Skeletal muscle satellite cell (primary cell): ENCODE data around the gene PRKCE.
A peak's percentile ranks its signal among the peaks of the same experiment; 100 is the strongest.

Experiments
- H3K27me3 ChIP-seq: 2 replicates; pipeline ENCODE4 v1.7.0; 2013; ENCODE audit warnings: low read length; ENCODE audit not compliant: control insufficient read depth, insufficient read depth
- H3K36me3 ChIP-seq: 2 replicates; pipeline ENCODE4 v1.7.0; 2013; ENCODE audit warnings: mild to moderate bottlenecking, control low read depth, low read length; ENCODE audit not compliant: insufficient read depth
- H3K4me1 ChIP-seq: 2 replicates; pipeline ENCODE4 v1.7.0; 2013; ENCODE audit warnings: low read length; ENCODE audit not compliant: control insufficient read depth, insufficient read depth
- H3K4me2 ChIP-seq: 2 replicates; pipeline ENCODE4 v1.7.0; 2013; ENCODE audit warnings: mild to moderate bottlenecking, low read length
- H3K4me3 ChIP-seq: 2 replicates; pipeline ENCODE4 v1.7.0; 2013; ENCODE audit warnings: low read length
- H3K9ac ChIP-seq: 2 replicates; pipeline ENCODE4 v1.7.0; 2013; ENCODE audit warnings: mild to moderate bottlenecking, low read depth, low read length, moderate library complexity
- H3K9me3 ChIP-seq: replicated peaks from 2 replicates; pipeline ENCODE4 v1.7.0; 2013; ENCODE audit warnings: mild to moderate bottlenecking, control low read depth, low read length

PRKCE gene

DNA sequence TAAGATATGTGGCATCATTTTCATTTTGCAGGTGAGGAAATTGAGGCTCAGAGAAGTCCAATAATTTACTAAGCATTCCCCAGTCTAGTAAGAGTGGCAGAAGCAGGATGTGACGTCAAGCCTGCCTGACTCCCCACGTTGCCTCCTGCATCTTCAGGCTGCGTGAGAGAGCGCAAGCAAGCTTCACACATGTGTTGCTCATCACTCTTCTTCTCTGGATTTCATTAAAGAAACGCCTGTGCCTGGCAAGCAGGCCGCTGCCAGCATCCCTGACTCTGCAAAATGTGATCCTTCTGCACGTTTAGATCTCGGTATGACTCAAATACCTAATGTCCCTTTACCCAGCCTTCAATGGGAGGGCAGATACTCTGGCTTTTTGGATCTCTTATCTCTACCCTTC lies 96.8 kb downstream of the PRKCE start:
- H3K36me3 ChIP-seq = no peaks in the 10 kb centered on the region
- H3K9me3 ChIP-seq = no peaks in the 10 kb centered on the region
- no peak overlapping the region for H3K4me3 ChIP-seq
- no peak overlapping the region for H3K9ac ChIP-seq
- no peaks in the 10 kb centered on the region for H3K27me3 ChIP-seq
- no peak overlapping the region for H3K4me2 ChIP-seq
- H3K4me1 ChIP-seq = peaks cover 9% of the 10 kb centered on the region

DNA sequence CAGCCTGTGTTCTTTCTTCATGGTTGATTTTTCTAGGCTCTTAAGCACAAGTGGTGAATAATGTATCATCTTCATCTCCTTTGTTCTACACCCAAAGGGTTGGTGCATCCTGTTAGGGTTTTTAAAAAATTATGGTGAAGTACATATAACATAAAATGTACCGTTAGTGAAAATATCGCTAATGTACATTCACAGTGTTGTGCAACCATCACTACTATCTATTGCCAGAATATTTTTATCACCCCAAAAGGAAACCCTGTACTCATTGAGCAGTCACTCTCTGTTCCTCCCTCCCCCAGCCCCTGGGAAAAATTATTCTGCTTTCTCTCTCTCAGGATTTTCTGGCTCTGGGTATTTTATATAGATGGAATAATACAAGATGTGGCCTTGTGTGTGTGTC lies 98.5 kb downstream of the PRKCE start:
- Histone ChIP-seq H3K27me3 (no peaks in the 10 kb centered on the region), H3K4me1 (no peaks in the 10 kb centered on the region), H3K9ac (no peak overlapping the region), H3K9me3 (no peaks in the 10 kb centered on the region), H3K4me3 (no peak overlapping the region), H3K4me2 (no peak overlapping the region), H3K36me3 (no peaks in the 10 kb centered on the region)

DNA sequence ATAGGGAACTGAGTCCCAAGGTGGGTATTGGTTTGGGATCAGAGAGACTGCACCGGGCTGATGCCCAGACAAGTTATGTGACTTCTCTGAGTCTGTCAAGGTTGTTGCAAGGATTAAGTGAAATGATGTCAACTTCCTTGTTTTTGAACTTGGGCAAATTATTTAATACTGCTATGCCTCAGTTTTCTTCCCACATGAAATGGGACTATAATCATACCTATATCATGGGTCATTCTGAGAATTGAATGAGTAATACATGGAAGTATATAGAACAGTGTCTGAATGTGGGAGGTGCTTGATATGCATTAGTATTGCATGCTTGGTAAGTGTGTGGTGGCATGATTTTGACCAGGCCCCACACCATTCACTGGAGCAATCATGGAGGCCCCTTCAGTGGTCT lies 99.0 kb downstream of the PRKCE start:
- Histone ChIP-seq H3K9me3 (no peaks in the 10 kb centered on the region), H3K9ac (no peak overlapping the region), H3K27me3 (no peaks in the 10 kb centered on the region), H3K4me1 (peaks cover 3% of the 10 kb centered on the region), H3K4me3 (no peak overlapping the region), H3K4me2 (no peak overlapping the region), H3K36me3 (no peaks in the 10 kb centered on the region)

DNA sequence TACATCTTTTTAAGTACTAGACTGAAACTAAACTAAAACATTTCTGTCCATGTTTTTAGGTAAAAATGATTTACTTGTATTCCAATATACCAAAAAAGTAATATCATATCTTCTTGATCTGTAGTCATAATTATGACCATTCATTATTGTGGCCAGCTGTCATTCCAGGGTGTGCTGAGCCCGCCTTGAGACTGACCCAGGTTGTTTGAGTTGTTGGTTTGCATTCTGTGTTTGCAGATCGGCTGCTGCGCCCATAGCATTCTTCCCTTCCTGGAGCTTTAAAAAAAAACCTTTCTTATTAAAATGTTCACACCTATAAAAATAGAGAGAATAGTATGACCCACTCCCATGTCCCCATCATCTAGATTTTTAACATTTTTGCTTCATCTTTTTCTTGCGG lies 101.9 kb downstream of the PRKCE start:
- Histone ChIP-seq H3K4me2 (no peak overlapping the region), H3K9ac (no peak overlapping the region), H3K27me3 (no peaks in the 10 kb centered on the region), H3K4me3 (no peak overlapping the region), H3K36me3 (no peaks in the 10 kb centered on the region), H3K9me3 (no peaks in the 10 kb centered on the region), H3K4me1 (peaks cover 11% of the 10 kb centered on the region)

DNA sequence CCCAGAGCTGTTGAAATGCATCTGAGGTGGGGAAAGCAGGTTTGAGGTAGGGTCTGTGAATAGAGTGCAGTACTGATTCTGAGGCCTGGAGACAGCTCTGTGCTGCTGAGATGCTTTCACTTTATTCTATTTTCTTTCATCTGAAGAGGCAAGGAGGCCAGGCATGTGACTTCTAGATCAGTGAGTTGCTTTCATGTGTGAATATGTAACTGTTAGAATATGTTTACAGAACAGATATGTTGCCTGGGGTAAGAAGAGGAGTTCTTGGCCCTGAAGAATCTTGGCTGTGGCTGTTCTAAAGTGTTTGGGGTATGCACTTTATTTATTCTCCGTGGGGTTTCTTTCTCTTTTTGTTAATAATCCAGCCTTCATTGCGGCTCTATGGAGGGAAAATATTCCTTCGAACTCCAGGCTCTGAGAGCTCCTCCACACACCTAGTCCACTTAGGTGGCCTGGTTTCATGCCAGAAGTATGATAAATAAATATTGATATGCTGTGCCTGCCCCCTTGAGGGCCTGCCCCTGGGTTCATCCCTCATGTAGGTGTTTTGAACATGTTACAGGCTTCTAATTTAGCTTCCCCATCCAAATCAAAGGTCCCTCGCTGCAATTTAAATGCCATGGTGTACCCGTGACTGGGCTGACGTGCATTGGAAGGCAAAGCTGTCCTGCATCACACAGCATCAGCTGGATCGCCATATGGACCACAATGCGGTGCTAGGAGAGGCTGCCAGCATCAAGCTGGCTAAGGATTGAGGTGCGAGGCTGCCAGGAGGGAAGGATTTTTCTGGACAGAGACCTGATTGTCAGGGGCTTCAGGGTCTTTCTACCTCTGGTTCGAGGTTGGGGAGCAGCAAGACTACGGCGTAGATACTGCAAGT lies 102.9 kb downstream of the PRKCE start:
- Histone ChIP-seq H3K9me3 (no peaks in the 10 kb centered on the region), H3K4me1 (peaks cover 15% of the 10 kb centered on the region), H3K36me3 (no peaks in the 10 kb centered on the region), H3K9ac (no peak overlapping the region), H3K4me2 (no peak overlapping the region), H3K27me3 (no peaks in the 10 kb centered on the region), H3K4me3 (no peak overlapping the region)

DNA sequence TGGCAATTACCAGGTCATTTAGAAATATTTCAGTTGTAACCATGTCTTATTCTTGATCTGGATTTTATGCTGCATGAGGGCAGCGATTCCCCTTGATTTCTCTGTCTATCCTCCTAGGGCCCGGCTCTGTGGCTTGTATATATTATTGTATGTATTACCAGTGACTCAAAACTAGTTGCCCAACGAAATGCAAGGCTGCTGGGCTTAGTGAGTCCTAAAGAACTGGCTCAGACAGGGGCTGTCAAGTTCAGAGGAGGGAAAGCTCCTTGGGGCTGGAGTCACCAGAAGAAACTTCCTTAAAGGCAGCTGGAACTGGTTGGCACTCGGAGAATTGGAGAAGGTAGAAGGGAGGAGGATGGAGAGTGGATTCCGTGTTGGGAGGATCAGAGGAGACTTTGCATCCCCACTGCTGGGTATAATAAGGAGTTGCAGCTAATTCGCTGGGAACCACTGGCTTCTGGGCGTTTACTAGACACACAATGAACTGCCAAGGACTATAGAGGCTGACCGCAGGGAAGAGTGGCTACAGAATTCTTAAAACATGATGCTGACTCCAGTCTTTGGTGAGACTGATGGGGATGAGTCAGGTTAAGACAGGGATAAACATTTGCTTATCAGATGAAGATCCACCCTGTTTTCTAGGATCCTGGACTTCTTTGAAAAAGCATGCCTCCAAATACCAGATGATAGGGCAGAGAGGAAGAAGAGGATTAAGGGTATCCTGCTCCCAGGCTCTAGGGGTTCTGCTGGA lies 104.3 kb downstream of the PRKCE start:
- Histone ChIP-seq H3K9ac (no peak overlapping the region), H3K36me3 (no peaks in the 10 kb centered on the region), H3K4me3 (no peak overlapping the region), H3K9me3 (no peaks in the 10 kb centered on the region), H3K4me1 (peaks cover 21% of the 10 kb centered on the region), H3K27me3 (no peaks in the 10 kb centered on the region), H3K4me2 (peak overlapping the region; percentile 34)

DNA sequence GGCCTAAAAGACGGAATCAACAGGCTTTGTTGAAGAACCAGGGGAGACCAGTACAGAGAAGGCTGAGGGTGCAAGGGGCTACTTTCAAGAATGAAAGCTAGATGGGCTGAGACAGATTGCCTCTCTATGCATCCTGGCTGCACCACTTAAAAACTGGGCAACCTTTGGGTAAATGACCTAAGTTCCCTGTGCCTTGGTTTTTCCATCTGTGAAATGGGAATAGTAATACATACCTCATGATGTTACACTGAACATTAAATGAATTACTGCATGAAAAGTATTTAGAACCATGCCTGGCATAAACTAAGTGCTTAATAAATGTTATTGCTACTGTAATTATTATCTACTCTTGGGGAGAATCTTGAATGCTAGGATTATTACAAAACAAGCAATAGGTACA lies 106.5 kb downstream of the PRKCE start:
- no peaks in the 10 kb centered on the region for H3K9me3 ChIP-seq
- H3K36me3 ChIP-seq = no peaks in the 10 kb centered on the region
- H3K27me3 ChIP-seq = no peaks in the 10 kb centered on the region
- H3K4me2 ChIP-seq = no peak overlapping the region
- H3K4me1 ChIP-seq = peaks cover 21% of the 10 kb centered on the region
- H3K9ac ChIP-seq = no peak overlapping the region
- H3K4me3 ChIP-seq = no peak overlapping the region

DNA sequence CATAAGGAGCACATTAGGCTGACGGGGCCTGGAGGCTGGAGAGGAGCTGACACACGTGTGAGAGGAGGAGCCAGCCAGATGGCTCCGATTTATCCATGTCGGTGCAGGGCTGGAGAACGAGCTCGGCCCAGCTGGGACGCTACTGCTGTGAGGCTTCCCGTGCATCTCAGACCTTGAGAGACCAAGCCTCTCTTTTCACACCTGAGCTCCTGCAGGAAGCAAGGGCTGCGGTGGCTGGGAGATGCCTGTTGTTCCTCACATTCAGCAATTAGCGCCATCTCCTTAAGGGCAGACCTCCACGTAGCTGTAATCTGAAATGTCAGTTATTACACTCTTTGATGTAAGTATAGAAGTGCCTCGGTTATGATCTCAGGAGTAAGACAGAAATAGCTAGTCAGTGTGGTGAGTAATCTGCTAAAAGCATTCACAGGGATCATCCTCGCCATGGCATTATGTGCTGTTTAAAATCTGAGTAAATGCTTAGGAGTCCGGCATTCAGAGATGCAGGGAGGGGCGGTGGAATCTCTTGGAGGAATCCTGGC lies 107.9 kb downstream of the PRKCE start:
- peaks cover 21% of the 10 kb centered on the region for H3K4me1 ChIP-seq
- H3K9me3 ChIP-seq = no peaks in the 10 kb centered on the region
- H3K36me3 ChIP-seq = no peaks in the 10 kb centered on the region
- H3K9ac ChIP-seq = no peak overlapping the region
- H3K4me2 ChIP-seq = peak overlapping the region; percentile 39
- no peaks in the 10 kb centered on the region for H3K27me3 ChIP-seq
- H3K4me3 ChIP-seq = no peak overlapping the region

DNA sequence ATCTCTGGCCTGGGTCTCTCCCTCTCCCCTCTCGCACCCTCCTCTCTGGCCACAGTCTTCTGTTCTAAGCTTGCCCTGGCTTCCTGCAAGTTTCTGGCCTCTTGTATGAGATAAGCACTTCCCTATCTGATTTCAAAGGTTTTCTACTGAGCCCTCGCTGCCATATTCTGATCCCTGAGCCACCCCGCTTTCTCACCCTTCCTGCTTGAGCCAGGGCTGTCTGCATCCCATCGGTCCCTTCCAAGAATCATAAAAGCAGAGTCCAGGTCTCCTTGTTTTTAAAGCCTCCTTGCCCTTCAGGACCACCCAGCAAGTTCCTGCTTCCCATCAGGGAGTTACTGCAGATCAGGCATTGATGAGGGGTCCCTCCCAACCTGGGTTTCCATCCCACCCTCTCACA lies 110.2 kb downstream of the PRKCE start:
- no peak overlapping the region for H3K4me2 ChIP-seq
- no peaks in the 10 kb centered on the region for H3K9me3 ChIP-seq
- H3K4me1 ChIP-seq = peaks cover 9% of the 10 kb centered on the region

DNA sequence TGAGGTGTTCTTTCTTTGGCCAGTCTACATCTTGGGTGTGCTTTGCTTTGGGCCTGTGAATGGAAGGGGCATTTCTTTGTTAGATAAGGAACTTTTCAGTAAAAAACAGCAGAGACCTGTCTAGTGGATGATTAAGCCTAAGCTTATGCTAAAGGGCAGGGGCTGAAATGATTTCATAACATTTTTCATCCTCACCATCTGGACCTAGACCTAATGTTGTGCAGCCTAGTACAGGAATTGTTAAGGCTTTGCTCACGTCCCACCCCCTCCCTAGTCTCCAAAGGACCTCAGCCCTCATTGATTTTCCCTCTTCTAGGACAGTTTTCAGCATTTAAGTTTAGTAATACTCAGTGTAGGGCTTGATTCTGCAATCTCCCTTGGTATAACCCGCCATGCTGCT lies 111.8 kb downstream of the PRKCE start:
- no peaks in the 10 kb centered on the region for H3K36me3 ChIP-seq
- peaks cover 9% of the 10 kb centered on the region for H3K4me1 ChIP-seq
- H3K4me2 ChIP-seq = no peak overlapping the region
- no peak overlapping the region for H3K9ac ChIP-seq
- no peak overlapping the region for H3K4me3 ChIP-seq
- no peaks in the 10 kb centered on the region for H3K27me3 ChIP-seq
- H3K9me3 ChIP-seq = no peaks in the 10 kb centered on the region

More for the DNA sequence above, 110.2 kb downstream of the PRKCE start:
- Histone ChIP-seq H3K27me3 (no peaks in the 10 kb centered on the region), H3K4me3 (no peak overlapping the region), H3K9ac (no peak overlapping the region), H3K36me3 (no peaks in the 10 kb centered on the region)

DNA sequence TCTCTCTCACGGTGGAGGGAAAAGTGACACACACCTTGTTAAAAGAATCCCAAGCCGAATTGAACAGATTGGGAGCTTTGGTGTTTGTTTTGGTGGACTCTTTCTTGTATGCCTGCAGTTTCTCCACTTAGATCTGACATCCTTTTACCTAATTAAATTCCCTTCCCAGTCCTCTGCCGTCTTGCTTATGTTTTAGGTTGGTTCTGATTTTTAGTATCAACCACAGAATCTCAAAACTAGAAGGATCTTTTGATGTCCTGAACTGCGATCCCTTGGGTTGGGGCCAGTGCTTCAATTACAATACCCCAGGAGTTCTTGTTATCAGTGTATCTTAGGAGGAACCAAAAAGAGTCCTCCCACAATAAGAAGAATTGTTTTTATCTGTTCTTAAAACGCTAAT lies 112.3 kb downstream of the PRKCE start:
- H3K4me2 ChIP-seq = no peak overlapping the region
- no peak overlapping the region for H3K4me3 ChIP-seq
- no peaks in the 10 kb centered on the region for H3K9me3 ChIP-seq
- H3K27me3 ChIP-seq = no peaks in the 10 kb centered on the region
- no peak overlapping the region for H3K9ac ChIP-seq
- peaks cover 9% of the 10 kb centered on the region for H3K4me1 ChIP-seq
- H3K36me3 ChIP-seq = no peaks in the 10 kb centered on the region
